Measurements from ENCODE around the gene CCDC12.

The CCDC12 gene

GRCh38 chr3:46887980-46888494 lies 88.5 kb downstream of the CCDC12 start:
- H3K4me3 ChIP-seq (ENCODE audit: low read length): no peak overlapping the region
- no peak for TF ChIP-seq CTCF (IDR thresholded peaks at IDR 0.05; ENCODE audit: insufficient read depth, low read depth, low read length, missing control alignments)
- no peak for DNase-seq (ENCODE audit: low read depth)

- no peak overlapping the region for H3K4me3 ChIP-seq (ENCODE audit: low read length)
- no peak for DNase-seq (ENCODE audit: low read depth)
- no peak for TF ChIP-seq CTCF (IDR thresholded peaks at IDR 0.05; ENCODE audit: insufficient read depth, low read depth, low read length, missing control alignments)
Observed at GRCh38 chr3:46885612-46886011, 90.9 kb downstream of the CCDC12 start.

- no peak overlapping the region for H3K4me3 ChIP-seq (ENCODE audit: low read length)
- DNase-seq (ENCODE audit: low read depth): no peak
- TF ChIP-seq CTCF (IDR thresholded peaks at IDR 0.05; ENCODE audit: insufficient read depth, low read depth, low read length, missing control alignments): no peak
Observed at GRCh38 chr3:46884929-46885328, 91.6 kb downstream of the CCDC12 start.

- no peak for TF ChIP-seq CTCF (IDR thresholded peaks at IDR 0.05; ENCODE audit: insufficient read depth, low read depth, low read length, missing control alignments)
Observed at GRCh38 chr3:46884427-46884826, 92.1 kb downstream of the CCDC12 start.

GRCh38 chr3:46883830-46884185 lies 92.7 kb downstream of the CCDC12 start:
- TF ChIP-seq CTCF (IDR thresholded peaks at IDR 0.05; ENCODE audit: insufficient read depth, low read depth, low read length, missing control alignments): no peak
- DNase-seq (ENCODE audit: low read depth): no peak
- H3K4me3 ChIP-seq (ENCODE audit: low read length): no peak overlapping the region

More at GRCh38 chr3:46884427-46884826, 92.1 kb downstream of the CCDC12 start:
- no peak overlapping the region for H3K4me3 ChIP-seq (ENCODE audit: low read length)
- DNase-seq (ENCODE audit: low read depth): no peak

GRCh38 chr3:46883054-46883829 lies 93.3 kb downstream of the CCDC12 start:
- TF ChIP-seq CTCF (IDR thresholded peaks at IDR 0.05; ENCODE audit: insufficient read depth, low read depth, low read length, missing control alignments): no peak
- no peak overlapping the region for H3K4me3 ChIP-seq (ENCODE audit: low read length)
- DNase-seq (ENCODE audit: low read depth): peak; percentile 28
